Kidney glomerular epithelial cell (primary cell): ENCODE results near the gene PARP6.

Experiments
- DNase-seq: peaks from one replicate; lab custom pipeline; 2025; lab: John Stamatoyannopoulos, UW

PARP6 gene, protein sequence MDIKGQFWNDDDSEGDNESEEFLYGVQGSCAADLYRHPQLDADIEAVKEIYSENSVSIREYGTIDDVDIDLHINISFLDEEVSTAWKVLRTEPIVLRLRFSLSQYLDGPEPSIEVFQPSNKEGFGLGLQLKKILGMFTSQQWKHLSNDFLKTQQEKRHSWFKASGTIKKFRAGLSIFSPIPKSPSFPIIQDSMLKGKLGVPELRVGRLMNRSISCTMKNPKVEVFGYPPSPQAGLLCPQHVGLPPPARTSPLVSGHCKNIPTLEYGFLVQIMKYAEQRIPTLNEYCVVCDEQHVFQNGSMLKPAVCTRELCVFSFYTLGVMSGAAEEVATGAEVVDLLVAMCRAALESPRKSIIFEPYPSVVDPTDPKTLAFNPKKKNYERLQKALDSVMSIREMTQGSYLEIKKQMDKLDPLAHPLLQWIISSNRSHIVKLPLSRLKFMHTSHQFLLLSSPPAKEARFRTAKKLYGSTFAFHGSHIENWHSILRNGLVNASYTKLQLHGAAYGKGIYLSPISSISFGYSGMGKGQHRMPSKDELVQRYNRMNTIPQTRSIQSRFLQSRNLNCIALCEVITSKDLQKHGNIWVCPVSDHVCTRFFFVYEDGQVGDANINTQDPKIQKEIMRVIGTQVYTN

DNA sequence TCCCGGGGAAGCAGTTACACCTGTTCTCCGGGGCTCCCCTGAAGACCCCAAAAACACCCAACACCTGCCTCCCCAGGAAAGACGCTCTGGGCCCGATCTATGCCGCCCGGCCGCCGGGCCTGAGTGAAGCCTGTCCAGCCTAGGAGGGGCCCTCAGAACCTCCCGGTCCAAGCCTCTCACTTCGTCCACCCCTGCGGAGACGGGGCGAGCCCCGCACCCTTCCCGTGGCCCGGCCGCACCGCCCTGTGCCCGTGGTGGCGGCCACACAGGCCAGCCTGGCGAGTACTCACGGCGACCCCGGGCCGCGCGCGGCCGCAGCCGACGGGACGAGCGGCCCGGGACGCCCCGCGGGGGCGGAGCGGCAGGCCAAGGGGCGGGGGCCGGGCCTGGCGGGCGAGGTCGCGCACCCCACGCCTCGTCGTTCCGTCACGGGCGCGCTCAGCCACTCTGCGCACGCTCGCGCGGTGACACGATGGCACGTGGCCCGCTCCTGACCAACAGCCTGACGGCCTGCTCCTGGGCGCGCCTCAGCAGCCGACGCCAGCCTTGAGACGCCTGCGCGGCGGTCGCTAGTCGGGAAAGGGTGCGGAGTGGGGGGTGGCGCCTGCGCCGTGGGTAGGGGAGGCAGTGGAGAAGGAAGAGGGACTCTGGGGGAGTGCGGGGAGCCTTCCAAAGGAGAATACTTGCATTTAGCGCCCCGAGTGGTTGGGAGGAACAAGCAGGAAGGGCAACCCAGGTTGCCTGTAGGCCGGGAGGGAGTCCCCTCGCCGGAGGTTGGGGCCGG lies at the start of gene PARP6:
PARP6 (minus strand) TSS at position 342 of the 784 bp plus-strand sequence. CDS start 5,077 bp downstream, outside the sequence.
- peak; percentile 96 for DNase-seq

DNA sequence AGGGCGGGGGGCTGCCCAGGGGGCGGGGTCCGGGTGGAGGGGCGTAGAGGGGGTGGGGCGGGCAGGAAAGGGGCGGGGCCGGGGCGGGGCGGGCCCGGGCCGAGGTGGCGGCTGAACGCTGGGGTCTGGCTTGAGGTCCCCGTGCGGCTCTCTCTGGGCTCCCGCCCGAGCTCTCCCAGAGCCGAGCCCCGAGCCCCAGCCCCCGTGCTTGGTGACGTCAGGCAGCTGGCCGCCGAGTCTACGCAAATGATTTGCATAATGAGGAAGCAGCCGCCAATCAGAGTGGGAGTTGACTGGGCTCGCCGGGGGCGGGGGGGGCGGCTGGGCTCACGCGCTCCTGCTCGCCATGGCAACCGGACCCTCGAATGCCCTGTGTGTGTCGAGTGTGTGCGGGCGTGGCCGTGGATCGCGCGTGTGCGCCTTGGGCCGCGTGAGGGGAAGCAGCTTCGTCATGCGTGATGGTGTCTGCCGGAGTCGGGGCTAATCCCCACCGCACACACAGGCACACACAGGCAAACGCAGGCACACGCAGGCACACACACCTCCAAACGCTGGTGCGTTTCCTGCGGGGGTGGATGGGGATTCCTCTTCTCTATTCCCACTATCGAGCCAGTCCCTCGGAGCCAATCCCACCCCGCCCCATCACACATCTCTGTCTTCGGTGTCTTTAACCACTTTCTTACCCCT lies 47.8 kb upstream of the PARP6 start, which contains the start of gene CELF6:
CELF6 (minus strand) TSS at position 173 of the 687 bp plus-strand sequence. CDS start 283 bp downstream, outside the sequence.
- peak; percentile 62 for DNase-seq

DNA sequence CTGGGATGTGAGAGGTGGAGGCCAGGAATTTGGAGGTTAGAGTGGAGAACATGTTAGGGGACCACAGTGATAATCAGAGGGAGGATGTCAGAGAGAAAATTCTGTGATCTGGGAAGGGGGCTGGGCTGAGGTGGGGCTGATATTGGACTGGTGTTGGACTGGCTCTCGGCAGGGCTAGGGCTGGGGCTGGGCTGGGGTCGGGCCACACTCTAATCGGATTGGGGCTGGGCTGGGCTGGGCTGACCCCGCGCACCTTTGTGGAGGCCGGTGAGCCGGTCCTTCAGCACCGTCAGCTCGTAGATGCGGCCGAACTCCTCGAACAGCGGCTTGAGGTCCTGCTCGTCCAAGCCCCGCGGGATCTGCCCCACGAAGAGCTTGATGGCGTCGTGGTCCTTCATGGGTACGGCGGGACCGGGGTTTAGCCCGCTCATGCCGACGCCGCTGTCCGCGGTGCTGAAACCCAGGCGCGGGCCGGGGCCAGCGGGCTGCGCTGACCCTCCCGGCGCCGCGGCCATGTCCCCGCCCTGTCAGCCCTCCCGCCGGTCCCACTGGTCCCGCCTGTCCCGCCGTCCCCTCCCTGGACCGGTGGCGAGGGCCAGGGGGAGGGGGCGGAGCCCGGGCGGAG lies 47.1 kb upstream of the PARP6 start:
- DNase-seq = peak; percentile 17

DNA sequence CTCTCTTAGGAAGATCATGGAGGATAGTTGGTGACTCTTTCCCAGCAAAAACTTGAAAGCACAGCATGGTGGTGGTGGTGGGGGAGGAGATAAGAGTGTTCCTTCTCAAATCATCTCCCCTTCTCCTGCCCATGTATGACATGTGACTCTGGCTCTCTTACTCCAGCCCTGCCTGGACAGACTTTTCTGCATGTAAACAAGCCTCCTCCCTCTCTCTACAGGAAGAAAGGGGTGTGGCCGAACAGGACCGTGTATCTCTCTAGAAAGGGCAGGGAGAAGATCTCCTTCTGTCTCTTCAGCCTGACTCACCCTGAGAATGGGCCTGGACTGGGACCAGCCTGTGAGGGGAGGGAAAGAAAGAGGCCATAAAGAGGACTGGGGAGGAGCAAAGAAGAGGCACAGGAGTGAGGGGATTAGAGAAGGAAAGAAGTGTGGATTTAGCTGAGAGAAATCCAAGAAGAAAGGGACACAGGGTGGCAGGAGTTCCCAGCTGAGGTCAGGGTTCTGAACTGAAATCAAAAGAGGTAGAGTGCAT lies 46.1 kb upstream of the PARP6 start:
- no peak for DNase-seq

DNA sequence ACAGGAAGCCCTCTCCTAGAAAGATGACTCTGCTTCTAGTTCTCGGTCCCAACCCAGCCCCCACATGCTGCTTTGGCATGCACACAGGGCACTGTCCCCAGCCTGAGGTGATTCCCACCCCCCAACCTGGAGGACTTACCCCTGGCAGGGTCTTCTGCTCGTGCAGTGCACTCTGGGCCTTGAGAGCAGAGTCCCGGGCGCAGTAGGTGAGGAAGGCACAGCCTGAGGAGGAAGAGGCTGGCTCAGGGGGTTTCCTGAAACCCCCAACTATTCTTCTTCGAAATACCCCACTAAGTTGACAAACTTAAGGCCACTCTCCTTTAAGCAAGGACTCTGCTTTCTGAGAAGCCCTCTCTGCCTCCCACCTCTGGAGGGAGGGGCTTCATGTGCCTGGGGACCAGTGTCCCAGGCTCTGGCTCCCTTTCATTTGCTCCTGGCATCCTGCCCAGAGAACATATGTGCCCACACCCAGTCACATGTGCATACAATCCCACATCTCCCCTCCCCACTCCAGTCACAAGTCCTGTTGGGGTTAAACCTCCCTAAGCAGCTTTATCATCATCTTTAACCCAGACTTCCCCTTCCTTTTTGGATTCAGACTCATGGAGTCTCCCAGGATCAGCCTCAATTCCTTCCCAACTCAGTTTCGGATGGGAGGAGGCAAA lies 43.5 kb upstream of the PARP6 start:
- no peak for DNase-seq

DNA sequence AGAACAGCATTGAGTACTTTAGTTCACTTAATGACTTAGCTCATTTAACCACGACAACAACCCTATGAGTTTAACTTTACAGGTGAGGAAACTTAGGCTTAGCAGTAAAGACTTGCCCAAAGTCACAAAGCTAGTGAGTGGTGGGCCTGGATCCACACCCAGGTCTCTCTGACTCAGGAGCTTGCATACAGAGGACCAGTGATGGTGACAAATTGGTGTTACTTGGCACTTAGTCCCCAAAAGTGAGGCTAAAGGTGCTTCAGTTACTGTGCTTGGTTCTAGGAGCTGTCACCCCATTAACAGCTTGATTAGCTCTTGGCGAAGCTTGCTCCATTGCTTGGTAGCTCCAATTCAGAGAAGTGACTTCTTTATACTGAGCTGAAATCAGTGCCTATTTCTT lies 41.5 kb upstream of the PARP6 start:
- no peak for DNase-seq

DNA sequence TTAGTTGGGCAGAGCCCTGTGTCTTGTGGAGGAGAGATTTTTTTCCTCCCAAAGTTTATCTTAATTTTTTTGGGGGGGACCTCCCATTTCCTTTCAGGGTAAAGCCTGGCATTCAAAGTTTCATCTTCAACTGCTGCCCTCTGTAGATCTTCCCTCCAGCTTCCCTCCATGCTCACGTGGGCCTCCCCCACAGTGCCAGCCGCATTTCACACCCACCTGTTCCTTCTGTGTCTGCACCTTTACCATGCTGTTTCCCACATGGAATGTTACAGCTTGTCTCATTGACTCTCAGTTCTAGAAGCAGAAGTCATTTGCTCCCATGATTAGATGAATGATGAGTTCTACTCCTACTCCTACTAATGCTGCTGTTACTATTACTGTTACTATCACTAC lies 41.1 kb upstream of the PARP6 start:
- no peak for DNase-seq

DNA sequence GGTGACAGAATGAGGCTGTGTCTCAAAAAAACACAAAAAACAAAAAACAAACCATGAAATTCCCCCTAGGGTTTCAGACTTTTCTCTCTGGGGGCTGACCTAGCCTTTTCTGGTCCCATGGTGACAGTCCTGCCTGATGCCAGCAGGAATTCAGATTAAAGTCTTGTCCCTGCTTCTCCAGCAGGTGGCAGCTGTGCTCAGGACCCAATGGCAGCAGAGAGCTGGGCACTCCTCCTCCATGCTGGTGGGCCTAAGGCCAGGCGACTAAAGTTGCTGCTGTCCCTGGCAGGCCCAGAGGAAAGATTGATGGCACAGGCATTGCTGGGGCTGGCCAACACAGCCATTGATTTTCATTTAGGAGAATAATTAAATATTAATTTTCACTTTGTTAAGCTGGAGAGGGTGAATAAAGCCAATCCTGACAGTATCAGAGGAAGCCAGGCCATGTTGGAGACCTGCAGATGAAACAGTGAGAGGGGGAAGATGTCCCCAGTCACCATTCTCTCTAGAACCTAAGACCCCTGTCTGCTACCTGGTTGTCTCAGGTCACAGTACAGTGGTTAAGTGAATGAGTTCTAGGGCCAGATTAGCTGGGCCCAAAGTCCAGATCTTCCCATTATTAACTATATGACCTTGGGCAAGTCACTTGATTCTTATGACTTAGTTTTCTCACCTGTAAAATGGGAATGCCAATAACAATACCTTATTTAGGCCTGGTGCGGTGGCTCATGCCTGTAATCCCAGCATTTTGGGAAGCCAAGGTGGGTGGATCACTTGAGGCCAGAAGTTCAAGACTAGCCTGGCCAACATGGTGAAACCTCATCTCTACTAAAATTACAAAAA lies 40.5 kb upstream of the PARP6 start:
- peak; percentile 23 for DNase-seq

DNA sequence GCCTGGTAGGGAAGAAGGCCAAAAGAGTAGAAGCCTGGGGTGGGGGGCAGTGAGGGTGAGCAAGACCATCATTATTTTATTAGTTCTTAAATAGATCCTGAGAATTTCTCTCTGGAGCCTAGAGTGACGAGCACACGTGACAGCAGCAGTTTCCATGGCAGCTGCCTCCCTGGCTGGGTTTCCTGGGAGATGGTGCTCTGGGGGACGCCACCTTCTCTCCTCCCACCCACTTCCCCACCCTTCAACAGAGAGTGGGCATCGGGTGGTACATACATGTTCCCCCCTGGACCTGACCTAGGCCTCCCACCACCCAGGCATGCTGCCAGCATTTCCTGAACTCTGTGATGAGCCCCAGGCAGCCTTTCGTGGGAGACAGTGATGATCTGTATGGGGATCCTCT lies 34.7 kb upstream of the PARP6 start:
- DNase-seq = no peak

DNA sequence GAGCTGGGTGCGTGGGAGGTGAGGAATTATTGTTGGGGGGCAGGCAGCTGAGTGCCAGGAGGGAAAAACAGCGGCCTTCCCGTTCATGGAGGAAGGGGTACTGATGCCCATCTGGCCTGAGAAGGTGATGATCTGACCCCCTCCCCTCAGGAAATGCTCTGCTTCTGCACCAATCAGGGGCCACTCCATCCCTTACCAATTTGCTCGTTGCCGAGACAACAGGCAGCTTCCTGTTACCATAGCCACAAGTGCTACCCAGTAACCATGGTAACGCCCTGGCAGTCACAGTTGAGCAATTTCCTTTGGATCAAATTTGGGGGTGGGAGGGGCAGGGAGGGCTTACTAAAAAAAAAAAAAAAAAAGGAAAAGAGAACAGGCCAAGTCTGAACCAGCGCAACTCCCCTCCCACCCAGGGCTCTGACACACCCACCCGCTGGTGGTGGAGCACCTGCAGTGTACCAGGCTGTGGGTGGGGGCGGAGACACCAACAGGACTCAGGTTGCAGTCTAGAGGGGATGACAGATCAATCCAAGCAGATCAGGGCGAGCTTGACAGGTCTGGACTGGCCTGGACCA lies 33.9 kb upstream of the PARP6 start:
- DNase-seq = no peak

DNA sequence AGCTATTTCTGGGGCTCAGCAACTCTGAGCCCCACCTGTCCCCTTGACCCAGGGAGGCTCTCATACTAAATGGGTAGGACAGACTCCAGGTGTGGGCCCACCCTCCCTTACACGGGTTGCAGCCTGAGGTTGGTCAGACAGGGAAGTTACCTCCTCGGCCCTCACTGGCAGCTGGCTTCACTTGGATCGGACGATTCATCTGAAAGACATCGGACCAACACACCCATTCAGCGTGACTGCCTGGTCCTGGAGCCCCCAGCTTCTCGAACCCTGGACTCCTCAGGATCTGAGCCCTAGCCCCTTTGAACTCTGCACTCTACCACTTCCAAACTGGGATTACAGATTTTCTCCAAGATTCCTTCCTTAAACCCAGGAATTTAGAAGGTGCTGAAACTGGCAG lies 32.2 kb upstream of the PARP6 start:
- DNase-seq = no peak

DNA sequence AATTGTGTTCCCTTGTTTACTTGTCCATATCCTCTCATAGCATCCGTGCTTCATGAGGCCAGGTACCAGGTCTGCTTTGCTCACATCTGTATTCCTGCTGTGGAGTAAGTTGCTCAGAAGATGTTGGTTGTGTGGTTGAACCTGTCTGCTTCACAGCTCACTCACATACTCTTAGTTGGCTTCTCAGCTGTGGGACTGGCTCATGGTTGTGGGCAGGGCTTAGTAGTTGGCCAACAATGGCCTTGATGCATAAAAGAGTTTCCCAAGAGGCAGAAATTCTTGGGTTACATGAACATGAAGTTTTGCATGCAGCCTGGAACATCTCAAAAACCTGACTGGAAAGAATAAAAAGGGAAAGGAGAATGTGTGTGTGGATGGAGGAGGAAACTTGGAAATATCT lies 30.6 kb upstream of the PARP6 start:
- DNase-seq = no peak

DNA sequence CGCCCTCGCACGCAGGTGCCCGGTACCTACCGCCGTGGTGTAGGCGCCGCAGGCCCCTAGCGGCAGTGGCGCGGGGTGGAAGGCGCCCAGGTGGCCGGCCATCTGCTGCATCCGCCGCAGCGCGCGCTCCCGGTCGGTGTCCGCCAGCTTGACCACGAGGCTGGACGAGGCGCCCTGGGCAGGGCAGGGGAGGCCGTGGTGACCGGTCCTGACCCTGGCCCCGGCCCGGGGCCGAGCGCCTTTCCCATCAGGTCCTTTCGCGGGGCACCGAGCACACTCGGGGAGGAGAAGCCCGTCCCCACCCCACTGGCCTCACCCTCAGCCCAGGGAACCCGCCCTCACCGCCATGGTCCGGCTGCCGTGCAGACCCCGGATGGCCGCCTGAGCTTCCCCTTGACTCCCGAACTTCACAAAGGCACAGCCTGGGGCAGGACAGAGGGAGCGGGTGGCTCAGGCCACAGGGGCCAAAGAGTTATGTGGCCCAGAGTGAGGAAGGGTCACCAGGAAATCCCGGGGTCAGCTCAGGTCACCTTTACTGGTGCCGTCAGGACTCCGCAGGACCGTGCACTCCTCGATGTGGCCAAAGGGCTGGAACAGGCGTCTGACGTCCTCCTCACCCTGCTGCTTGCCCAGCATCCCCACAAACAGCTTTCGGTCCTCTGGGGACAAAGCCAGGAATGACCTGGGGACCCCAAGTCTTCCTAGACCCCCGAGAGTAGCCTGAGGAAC lies 17.4 kb upstream of the PARP6 start:
- DNase-seq = no peak

DNA sequence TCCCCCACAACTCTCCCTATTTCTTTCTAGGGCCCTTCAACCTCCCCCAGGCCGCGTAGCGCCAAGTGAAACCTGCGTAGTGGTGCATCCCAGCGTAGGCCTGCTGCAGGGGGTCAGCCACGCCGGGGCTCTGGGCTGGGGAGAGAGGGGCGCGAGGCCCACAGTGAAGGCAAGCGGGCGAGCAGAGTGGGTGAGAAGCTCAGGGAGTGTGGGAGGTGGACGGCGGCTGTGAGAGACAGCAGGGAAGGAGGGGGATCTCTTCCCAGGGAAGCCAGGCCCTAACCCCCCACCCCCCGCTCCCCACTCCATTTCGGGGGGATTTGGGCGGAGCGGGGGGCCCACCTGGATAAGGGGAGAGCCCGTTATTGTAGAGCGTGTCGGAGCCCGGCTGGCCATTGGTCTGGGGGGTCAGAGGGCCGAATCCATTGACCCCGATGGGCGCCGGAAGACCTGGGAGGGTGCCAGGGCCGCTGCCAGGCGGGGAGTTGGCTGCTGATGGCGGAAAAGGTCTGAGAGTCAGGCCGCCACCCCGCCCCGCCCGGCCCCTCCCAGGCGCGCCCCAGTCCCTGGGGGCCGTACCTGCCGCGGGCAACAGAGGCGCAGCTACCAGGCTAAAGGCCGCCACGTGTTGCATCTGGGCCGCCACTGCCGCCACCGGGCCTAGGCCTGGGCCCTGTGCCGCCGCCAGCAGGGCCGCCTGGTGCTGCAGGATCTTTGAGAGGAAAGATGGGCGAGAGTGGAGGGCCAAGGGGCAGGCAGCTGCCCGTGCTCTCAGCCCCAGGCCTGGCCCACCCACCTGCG lies 16.6 kb upstream of the PARP6 start:
- DNase-seq = no peak

DNA sequence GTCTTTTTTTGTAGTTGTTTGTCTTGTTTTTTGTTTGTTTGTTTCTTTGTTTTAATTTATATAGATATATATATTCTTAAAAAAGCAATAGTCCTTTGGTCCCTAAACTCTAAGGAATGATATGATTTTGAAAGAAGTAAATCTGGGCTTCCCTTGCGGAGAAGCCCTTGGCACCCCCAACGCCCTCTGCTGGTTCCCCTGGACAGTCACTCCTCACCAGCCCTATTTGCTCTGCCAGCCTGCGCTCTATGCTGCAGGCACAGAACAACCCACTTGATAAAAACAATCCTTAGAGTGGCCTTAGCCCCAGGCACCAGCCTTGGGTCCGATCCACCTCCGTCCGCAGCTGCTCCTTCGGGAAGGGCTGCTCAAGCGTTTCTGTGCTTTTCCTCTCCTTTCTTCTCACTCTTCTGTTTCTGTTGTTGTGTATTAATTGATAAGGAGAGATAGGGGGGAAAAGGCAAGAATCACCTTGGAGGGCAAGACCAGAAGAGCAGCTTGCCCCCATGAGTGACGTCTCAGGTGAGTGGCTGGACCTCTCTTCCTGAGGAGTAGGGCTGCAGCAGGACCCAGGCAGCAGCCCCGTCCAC lies 13.7 kb upstream of the PARP6 start:
- DNase-seq = no peak

DNA sequence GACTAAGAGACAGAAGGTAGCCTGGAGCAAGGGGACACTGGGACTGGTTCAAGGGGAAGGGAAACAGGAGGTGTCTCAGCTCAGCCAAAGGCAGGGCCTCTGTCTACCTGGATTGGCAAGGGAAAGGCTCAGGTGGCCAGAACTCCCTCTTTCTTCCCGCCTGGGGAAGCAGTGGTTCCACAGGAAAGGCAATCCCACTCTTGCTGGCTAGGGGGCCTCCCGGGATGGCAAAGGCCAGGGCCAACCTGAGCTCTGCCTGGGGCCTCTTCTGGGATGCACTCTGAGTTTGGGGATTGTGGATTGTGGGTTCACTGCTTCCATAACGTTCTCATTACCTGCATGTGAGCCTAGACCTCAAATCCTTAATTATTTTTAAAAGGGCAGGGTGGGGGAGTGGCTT lies 13.0 kb upstream of the PARP6 start:
- no peak for DNase-seq

DNA sequence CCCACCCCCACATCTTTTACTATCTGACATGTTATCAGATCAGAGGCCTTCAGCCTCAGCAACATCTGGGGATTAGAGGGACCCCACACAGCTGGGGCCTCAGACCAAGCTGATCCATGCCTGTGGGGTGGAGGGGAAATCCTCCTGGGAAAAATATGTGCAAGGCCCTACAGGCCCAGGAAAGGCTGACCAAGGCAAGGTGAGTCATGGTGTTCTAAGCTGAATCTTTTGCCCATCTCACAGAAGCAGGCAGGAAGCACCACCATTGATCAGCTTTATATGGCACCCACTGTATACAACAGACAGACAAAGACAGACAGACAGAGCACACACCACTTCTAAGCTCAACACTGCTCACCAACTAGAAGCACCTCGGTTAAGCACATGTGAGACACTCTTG lies 12.4 kb upstream of the PARP6 start:
- DNase-seq = no peak

DNA sequence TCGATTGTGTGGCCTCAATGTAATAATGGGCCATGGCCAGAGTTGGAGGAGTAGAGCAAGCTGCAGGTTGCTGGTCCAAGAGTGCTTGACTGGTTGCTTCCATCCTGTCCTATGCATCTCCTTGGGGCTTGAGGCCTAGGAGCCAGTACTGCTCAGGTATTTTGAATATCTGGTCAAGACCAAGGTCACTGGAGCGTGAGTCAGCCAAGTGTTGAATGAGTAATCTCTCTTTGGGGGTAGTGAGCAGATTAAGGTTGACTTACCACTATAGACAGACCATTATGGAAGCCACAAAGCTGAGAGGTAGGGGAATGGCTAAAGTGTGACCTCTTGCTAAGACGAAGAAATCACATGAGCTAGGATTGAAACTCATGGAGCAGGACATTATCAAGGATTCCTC lies 9.4 kb upstream of the PARP6 start:
- DNase-seq = no peak
